Peyer's patch (tissue), 4 donors: ENCODE measurements around the gene TTYH3. TPM values are rescaled to one million over a fixed set of nuclear protein-coding genes. Genes with fewer than 3 reads are reported as not detected.
"Not testable (repeated sequence)": the region's sequence is repeated elsewhere in the genome, so short reads cannot be mapped to it uniquely, and the experiment has no call there.

Experiments used
- DNase-seq, 3 donors: peaks; one replicate each; pipeline ENCODE4 v3.0.0-alpha.2; 2017 to 2019
- H3K27ac ChIP-seq, 4 donors: fragments of 200-600 bp; sonication (generic); one replicate each; pipeline ENCODE4 v1.5.1; 2016 to 2019
- H3K27me3 ChIP-seq, 2 donors: fragments of 200-600 bp; sonication (generic); one replicate each; pipeline ENCODE4 v1.5.1; 2019
- H3K36me3 ChIP-seq, 3 donors: fragments of 200-600 bp; sonication (generic); one replicate each; pipeline ENCODE4 v1.5.1; 2016 to 2019
- H3K4me1 ChIP-seq, 4 donors: fragments of 200-600 bp; sonication (generic); one replicate each; pipeline ENCODE4 v1.5.1; 2016 to 2019
- H3K4me3 ChIP-seq, 4 donors: fragments of 200-600 bp; sonication (generic); 1 replicate in 3 of 4; 2 replicates in 1 of 4; pipeline ENCODE4 v1.5.1; 2016 to 2019; ENCODE audit warnings: mild to moderate bottlenecking in 1 of 4
- H3K9me3 ChIP-seq, 4 donors: fragments of 200-600 bp; sonication (generic); one replicate each; pipeline ENCODE4 v1.5.1; 2016 to 2019; ENCODE audit warnings: mild to moderate bottlenecking in 1 of 4
- POLR2A ChIP-seq, 2 donors: fragments of 450-650 bp; IDR thresholded peaks; one replicate each; pipeline ENCODE4 v1.5.1; 2017; ENCODE audit warnings: antibody characterized with exemption in 2 of 2, mild to moderate bottlenecking in 2 of 2, moderate library complexity in 2 of 2
- total RNA-seq, 4 donors: library from RNA; depleted of rRNA; stranded (reverse); fragments of >200 nt; gene quantifications; one replicate each; pipeline ENCODE4 v1.1.0, GENCODE V29; 2016
- TF ChIP-seq, protein P1 (sequence below), 6 experiments: fragments of 450-650 bp in 4 of 6; fragments of 200-600 bp in 2 of 6; sonication (generic) in 1 of 6; IDR thresholded peaks; one replicate each; pipeline ENCODE4 v1.5.1; 2017 to 2019; ENCODE audit warnings: antibody characterized with exemption in 6 of 6, mild to moderate bottlenecking in 3 of 6, moderate library complexity in 1 of 6

Gene TTYH3
- total RNA-seq, 4 donors from 2014 or later: 61.8 to 99.9 (median 83.4) TPM

DNA sequence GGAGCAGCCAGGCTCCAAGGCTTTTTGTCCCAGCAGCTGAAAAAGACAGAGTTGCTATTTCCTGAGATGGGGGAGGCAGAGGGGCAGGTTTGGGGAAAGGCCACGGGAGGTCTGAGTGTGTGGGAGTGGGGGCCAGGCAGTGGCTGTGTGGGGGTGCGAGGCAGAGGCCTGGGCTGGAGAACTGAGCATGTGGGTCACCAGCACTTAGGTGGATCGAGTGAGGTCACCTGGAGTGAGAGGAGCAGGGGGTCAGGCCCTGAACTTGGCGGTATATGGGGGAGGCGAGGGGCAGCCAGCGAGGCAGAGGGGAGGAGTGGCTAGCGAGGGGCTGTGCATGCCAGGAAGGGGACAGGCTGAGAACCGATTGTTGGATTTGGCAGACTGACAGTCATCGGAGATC is 44.7 kb upstream of the TTYH3 start:
- Histone ChIP-seq H3K27ac (no peak overlapping the region), H3K36me3 (peaks cover 0 to 60% (median 0%) of the 10 kb centered on the region in 3 donors), H3K4me1 (no peaks in the 10 kb centered on the region), H3K9me3 (no peaks in the 10 kb centered on the region), H3K4me3 (no peak overlapping the region), H3K27me3 (no peaks in the 10 kb centered on the region)
- DNase-seq: no peak
- TF ChIP-seq, protein P1, sequence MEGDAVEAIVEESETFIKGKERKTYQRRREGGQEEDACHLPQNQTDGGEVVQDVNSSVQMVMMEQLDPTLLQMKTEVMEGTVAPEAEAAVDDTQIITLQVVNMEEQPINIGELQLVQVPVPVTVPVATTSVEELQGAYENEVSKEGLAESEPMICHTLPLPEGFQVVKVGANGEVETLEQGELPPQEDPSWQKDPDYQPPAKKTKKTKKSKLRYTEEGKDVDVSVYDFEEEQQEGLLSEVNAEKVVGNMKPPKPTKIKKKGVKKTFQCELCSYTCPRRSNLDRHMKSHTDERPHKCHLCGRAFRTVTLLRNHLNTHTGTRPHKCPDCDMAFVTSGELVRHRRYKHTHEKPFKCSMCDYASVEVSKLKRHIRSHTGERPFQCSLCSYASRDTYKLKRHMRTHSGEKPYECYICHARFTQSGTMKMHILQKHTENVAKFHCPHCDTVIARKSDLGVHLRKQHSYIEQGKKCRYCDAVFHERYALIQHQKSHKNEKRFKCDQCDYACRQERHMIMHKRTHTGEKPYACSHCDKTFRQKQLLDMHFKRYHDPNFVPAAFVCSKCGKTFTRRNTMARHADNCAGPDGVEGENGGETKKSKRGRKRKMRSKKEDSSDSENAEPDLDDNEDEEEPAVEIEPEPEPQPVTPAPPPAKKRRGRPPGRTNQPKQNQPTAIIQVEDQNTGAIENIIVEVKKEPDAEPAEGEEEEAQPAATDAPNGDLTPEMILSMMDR (IDR thresholded peaks at IDR 0.05): no peak
- TF ChIP-seq POLR2A (IDR thresholded peaks at IDR 0.05): no peak

DNA sequence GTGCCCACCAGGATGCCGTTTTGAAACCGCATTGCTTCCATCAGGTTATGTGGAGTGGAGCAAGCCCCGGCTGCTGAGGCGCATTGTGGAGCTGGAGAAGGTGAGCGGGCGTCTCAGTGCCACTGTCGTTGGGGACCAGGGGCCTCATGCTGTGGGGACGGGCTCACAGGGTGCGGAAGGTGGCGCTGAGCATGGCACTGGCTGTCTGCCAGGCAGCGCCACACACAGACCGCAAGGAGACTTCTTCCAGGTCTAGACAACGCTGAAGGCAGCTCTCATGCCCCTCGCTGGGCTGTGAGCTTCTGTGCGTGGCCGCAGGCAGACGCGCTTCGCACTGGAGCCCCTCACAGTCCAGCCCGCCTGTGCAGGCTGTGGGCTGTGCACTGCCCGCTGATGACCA is 44.0 kb upstream of the TTYH3 start:
- no peaks in the 10 kb centered on the region for H3K27me3 ChIP-seq
- DNase-seq: no peak
- H3K4me1 ChIP-seq: no peaks in the 10 kb centered on the region
- H3K36me3 ChIP-seq: peaks cover 0 to 65% (median 0%) of the 10 kb centered on the region in 3 donors
- no peak overlapping the region for H3K27ac ChIP-seq
- no peak for TF ChIP-seq POLR2A (IDR thresholded peaks at IDR 0.05)
- TF ChIP-seq, protein P1 (IDR thresholded peaks at IDR 0.05): no peak
- H3K9me3 ChIP-seq: no peaks in the 10 kb centered on the region
- no peak overlapping the region for H3K4me3 ChIP-seq

DNA sequence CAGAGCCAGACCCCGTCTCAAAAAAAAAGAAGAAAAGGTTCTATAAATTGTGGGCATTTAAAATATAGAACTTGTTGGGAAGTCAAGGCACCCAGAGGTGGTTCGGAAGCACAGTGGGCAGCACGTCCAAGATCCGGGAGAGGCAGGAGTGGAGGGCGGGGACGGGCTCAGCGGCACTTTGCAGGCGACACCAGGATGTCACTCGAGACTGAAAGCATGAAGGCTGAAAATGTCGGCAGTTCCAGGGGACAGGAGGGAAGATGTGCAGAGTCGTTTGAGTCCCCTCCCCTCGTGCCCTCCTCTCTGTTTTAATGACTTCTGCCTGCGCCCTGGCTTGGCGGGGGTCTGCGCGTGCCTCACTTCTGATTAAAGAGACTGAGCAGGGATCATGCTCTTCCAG is 42.4 kb upstream of the TTYH3 start:
- peaks cover 0 to 78% (median 0%) of the 10 kb centered on the region in 3 donors for H3K36me3 ChIP-seq
- TF ChIP-seq, protein P1 (IDR thresholded peaks at IDR 0.05): no peak
- TF ChIP-seq POLR2A (IDR thresholded peaks at IDR 0.05): no peak
- DNase-seq: no peak

DNA sequence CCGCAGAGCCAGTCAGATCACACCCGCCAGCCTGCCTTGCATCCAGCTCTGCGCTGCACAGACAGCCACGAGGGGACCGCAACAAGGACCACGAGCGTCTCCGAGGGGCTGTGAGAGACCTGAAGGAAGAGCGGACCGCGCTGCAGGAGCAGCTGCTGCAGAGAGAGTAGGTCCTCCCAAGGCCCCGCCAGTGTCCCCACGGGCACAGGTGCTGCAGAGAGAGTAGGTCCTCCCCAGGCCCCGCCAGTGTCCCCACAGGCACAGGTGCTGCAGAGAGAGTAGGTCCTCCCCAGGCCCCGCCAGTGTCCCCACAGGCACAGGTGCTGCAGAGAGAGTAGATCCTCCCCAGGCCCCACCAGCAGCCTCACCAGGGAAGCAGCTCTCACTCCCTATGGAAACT is 41.8 kb upstream of the TTYH3 start:
- H3K27me3 ChIP-seq, H3K9me3 ChIP-seq, DNase-seq, H3K27ac ChIP-seq, H3K4me1 ChIP-seq, H3K4me3 ChIP-seq: not testable (repeated sequence)
- peaks cover 0 to 78% (median 0%) of the 10 kb centered on the region in 3 donors for H3K36me3 ChIP-seq

More for the DNA sequence above, 42.4 kb upstream of the TTYH3 start:
- Histone ChIP-seq H3K27ac (no peak overlapping the region), H3K4me3 (no peak overlapping the region), H3K9me3 (no peaks in the 10 kb centered on the region), H3K4me1 (no peaks in the 10 kb centered on the region), H3K27me3 (no peaks in the 10 kb centered on the region)

DNA sequence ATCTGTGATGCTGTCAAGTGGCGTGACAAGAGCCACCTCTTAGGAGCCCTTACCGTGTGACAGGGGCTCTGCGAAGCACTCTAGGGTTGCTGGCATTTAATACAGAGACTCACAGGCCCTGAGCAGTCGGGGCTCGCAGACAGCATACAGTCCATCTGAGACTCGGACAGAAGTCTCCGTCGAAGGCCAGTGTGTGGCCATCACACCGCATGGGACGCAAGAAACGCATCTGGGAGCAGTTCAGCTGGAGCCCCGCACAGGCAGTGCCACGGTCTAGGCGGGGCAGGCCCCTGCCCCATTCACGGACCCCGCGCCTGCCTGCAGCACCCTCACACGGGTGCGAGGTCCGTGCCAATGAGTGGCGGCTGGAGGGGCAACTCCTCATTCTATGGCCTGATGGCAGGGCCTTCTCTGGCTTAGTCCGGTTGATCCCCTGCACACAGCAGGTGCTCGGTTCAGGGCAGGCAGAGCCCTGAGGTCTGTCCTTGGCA is 39.4 kb upstream of the TTYH3 start:
- TF ChIP-seq, protein P1 (IDR thresholded peaks at IDR 0.05): no peak
- TF ChIP-seq POLR2A (IDR thresholded peaks at IDR 0.05): no peak
- no peak for DNase-seq
- Histone ChIP-seq H3K9me3 (no peaks in the 10 kb centered on the region), H3K4me1 (no peaks in the 10 kb centered on the region), H3K36me3 (peaks cover 0 to 78% (median 0%) of the 10 kb centered on the region in 3 donors), H3K4me3 (no peak overlapping the region), H3K27ac (no peak overlapping the region), H3K27me3 (no peaks in the 10 kb centered on the region)

DNA sequence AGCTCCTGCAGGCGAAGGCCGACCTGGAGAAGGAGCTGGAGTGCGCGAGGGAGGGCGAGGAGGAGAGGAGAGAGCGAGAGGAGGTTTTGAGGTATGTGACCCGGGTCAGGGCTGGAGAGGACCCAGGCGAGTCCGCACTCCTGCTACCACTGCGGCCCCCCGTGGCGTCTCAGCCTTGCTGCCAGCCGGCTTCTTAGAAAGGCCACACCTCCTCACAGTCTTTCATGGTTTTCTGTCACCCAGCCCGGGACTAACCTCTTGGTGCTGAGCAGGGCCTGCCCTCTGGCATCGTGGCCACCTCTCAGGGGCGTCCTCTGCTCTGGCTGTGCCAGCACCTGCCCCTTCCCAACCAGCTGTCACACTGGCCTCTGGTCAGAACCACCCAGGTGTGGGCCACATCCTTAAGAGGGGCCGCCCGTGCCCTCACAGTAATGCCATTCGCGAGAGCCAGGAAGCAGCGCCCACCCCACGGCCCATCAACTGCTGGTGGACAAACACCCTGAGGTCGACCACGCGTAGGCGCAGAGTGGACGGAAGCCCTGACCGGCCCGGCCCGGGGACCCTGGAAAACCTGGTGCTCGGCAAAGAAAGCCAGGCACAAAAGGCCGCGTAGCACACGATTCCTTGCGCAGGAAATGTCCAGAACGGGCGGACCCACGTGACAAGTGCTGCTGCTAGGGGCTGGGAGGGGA is 38.6 kb upstream of the TTYH3 start:
- H3K4me1 ChIP-seq: no peaks in the 10 kb centered on the region
- H3K9me3 ChIP-seq: no peaks in the 10 kb centered on the region
- peaks cover 0 to 78% (median 0%) of the 10 kb centered on the region in 3 donors for H3K36me3 ChIP-seq
- H3K27ac ChIP-seq: no peak overlapping the region
- H3K4me3 ChIP-seq: no peak overlapping the region
- H3K27me3 ChIP-seq: no peaks in the 10 kb centered on the region
- no peak for DNase-seq
- TF ChIP-seq, protein P1 (IDR thresholded peaks at IDR 0.05): no peak
- no peak for TF ChIP-seq POLR2A (IDR thresholded peaks at IDR 0.05)
